HUES64 (cell line): Measurements from ENCODE around the gene MOB3A.
"Not testable (repeated sequence)": the region's sequence is repeated elsewhere in the genome, so short reads cannot be mapped to it uniquely, and the experiment has no call there.

Source experiments
- H3K27ac ChIP-seq: 2 replicates; pipeline ENCODE4 v1.7.0; 2013; ENCODE audit warnings: low read depth, low read length, inconsistent platforms
- H3K27me3 ChIP-seq: 2 replicates; pipeline ENCODE4 v1.6.1; 2013; ENCODE audit warnings: mild to moderate bottlenecking, low read length; ENCODE audit not compliant: insufficient read depth
- H3K36me3 ChIP-seq: 2 replicates; pipeline ENCODE4 v1.6.1; 2013; ENCODE audit warnings: mild to moderate bottlenecking, low read length; ENCODE audit not compliant: insufficient read depth
- H3K4me1 ChIP-seq: 2 replicates; pipeline ENCODE4 v1.6.1; 2013; ENCODE audit warnings: mild to moderate bottlenecking, low read length, moderate library complexity; ENCODE audit not compliant: insufficient read depth
- H3K4me3 ChIP-seq: 2 replicates; pipeline ENCODE4 v1.5.1; 2013; ENCODE audit warnings: mild to moderate bottlenecking, low read length, moderate library complexity
- H3K9ac ChIP-seq: 2 replicates; pipeline ENCODE4 v1.6.1; 2013; ENCODE audit warnings: mild to moderate bottlenecking, low read depth, low read length
- H3K9me3 ChIP-seq: 2 replicates; pipeline ENCODE4 v1.6.1; 2013; ENCODE audit warnings: low read depth, low read length; ENCODE audit not compliant: insufficient read depth
- WGBS: fragments of 150-250, 120-280 bp; methylation state at CpG from one replicate; pipeline ENCODE4 v1.1.7; 2013; ENCODE audit warnings: missing lambda C conversion rate; 5-methylcytosine and 5-hydroxymethylcytosine counted together

The MOB3A gene

DNA sequence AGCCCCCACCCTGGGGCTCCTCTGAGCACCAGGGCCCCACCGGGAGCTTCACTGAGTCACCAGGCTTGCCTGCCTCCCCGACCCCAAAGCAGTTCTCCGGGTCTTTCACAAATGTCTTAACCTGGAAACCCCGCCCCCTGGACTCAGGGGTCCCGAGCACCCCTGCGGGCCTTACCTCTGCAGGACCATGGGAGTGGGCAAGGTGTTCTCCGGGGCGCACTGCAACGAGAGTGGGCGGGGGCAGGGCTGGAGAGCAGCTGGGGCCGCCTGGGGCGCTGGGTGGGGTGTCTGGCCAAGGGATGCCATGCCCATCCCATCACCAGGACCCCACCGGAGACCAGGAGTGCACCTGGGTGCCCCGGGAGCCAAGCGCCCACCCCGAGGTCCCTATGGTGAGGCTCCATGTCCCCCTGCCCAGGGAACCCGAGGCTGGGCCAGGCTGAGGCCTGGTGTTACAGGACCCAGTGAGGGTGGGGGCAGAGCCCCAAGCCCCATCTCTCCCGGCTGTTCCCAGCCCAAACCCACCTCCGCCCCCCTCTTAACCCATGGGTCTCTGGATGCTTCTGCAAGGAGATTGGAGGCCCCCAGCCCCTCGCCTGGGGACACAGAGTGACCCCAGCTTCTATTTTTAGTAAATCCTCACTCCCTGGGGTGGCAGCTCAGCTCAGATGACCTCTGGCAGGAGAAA lies 56.0 kb downstream of the MOB3A start:
- 96% methylated on average over 20 of the region's 20 CpGs for WGBS
- Histone ChIP-seq H3K9me3 (no peaks in the 10 kb centered on the region), H3K27ac (no peak overlapping the region), H3K27me3 (no peaks in the 10 kb centered on the region), H3K9ac (no peak overlapping the region), H3K4me3 (no peak overlapping the region), H3K4me1 (peaks cover 13% of the 10 kb centered on the region), H3K36me3 (peaks cover 42% of the 10 kb centered on the region)

DNA sequence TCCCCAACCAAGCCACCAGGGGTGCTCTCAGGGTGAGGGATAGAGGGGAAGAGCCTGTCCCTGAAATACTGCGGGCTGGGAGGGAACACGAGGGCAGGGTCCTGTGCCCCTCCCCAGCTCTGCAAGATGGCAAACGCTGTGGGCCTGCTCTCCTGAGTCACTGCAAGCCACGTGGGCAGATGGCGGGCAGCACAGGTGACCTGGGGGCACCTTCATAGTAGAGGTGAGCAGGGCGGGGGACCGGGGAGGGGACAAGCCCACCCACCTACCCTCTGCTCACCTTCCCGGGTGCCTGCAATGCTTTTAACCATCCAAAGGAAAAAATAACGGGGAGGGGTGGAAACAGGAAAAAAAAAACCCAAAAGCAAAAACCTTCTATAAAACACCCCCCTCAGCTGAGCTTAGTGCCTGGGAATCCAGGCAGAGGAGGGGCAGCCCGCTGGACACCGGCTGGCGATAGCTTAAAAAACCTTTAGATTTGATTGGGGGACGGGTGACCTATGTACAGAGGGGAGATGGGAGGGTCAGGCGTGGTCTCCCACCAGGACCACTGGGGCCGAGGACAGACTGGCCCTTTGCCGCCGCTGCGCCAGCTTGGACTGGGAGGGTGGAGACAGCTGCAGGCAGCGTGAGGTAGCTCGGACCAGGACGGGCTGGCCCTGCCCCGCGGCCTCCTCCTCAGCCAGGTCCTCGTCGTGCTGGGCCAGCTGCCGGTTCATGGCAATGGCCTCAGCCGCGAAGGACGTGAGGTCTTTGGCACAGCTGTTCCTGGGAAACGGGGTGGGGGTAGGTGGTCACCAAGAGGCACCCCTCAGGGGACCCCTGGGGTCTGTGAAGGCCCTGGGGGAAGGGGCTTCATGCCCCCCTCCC lies 56.8 kb downstream of the MOB3A start:
- no peaks in the 10 kb centered on the region for H3K27me3 ChIP-seq
- no peak overlapping the region for H3K27ac ChIP-seq
- H3K4me1 ChIP-seq: peaks cover 13% of the 10 kb centered on the region
- 93% methylated on average over 28 of the region's 30 CpGs for WGBS
- no peaks in the 10 kb centered on the region for H3K9me3 ChIP-seq
- H3K36me3 ChIP-seq: peaks cover 35% of the 10 kb centered on the region
- H3K4me3 ChIP-seq: no peak overlapping the region
- no peak overlapping the region for H3K9ac ChIP-seq

DNA sequence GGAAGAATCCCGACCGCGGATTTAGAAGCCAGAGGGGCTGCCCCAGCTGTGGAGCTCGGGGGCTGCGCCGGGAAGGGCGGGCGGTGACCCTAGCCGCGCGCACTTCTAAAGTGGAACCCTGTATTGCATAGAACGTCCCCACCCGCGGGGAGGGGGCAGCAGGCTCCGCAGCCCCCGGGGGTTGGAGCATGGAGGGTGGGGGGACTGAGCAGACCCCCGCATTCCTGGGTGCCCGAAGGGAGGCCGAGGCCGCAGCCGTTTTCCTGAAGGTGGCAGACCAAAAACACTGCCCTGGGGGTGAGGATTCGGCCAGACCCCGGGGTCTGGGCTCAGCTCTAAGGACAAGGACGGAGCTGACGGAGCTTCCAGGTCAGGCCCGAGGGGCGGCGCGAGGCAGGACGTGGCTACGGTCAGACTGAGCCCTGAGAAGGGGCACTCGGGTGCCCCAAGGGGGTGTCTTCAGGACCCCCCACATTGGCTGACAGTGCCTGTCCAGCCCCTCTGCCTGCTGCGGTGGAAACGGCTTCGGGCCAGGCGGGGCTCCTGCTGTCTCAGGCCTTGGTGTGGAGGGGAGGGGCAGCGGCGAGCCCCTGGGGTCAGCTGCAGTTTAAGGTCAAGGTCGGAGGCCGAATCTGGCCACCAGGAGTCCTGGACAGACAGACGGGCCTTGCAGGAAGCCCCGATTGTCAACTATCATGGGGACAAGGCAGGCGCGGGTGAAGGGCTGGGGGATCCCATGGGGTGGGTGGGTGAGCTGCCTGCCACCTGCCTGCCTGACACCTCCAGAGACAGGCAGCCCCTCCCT lies 57.6 kb downstream of the MOB3A start:
- H3K36me3 ChIP-seq: peaks cover 34% of the 10 kb centered on the region
- H3K4me3 ChIP-seq: no peak overlapping the region
- H3K4me1 ChIP-seq: peaks cover 13% of the 10 kb centered on the region
- H3K9ac ChIP-seq: no peak overlapping the region
- H3K27ac ChIP-seq: no peak overlapping the region
- H3K9me3 ChIP-seq: no peaks in the 10 kb centered on the region
- no peaks in the 10 kb centered on the region for H3K27me3 ChIP-seq
- 94% methylated on average over 42 of the region's 44 CpGs for WGBS

DNA sequence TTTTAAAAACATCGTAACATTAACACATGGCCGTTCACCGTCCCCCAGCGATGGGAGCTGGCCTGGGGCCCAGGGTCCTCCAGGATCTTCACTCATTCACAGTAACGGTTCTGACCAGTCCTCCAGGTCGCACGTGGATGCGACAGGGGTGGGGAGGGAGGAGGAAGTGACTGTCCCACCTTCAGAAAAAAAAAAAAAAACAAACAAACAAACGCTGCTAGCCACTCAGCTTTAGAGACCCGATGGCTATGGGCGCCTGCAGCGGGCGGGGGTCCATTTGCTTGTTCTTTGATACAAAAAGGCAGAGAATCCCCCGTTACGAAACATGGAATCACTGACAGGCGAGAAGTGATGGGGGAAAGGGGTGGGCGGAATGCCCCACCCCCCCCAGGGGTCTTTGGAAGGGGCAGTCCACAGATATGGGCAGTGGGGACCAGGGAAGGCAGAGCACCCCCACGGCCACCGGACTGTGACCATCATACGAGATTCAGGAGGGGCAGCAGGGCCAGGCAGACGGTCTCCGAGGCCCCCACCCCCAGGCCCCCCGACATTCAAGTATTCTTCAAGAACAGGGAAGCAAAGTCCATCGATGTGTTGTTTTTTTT lies 58.4 kb downstream of the MOB3A start:
- no peak overlapping the region for H3K4me3 ChIP-seq
- H3K9me3 ChIP-seq: no peaks in the 10 kb centered on the region
- H3K27me3 ChIP-seq: no peaks in the 10 kb centered on the region
- 94% methylated on average over 21 of the region's 24 CpGs for WGBS
- H3K9ac ChIP-seq: no peak overlapping the region
- H3K27ac ChIP-seq: no peak overlapping the region
- H3K4me1 ChIP-seq: peaks cover 11% of the 10 kb centered on the region
- peaks cover 34% of the 10 kb centered on the region for H3K36me3 ChIP-seq

DNA sequence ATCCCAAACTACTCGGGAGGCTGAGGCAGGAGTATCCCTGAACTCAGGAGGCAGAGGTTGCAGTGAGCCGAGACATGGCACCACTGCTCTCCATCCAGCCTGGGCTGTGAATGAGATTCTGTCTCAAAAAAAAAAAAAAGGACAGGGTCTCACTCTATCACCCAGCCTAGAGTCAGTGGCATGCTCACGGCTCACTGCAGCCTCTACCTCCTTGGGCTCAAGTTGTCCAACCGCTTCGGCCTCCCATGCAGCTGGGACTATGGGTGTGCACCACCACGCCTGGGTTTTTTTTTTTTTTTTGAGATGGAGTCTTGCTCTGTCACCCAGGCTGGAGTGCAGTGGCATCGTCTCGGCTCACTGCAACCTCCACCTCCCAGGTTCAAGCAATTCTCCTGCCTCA lies 59.7 kb downstream of the MOB3A start:
- Histone ChIP-seq H3K4me1 (0 out of 2 replicates have a peak, but pooled peaks cover 1% of the 10 kb centered on the region), H3K9me3 (no peaks in the 10 kb centered on the region), H3K9ac (no peak overlapping the region), H3K36me3 (peaks cover 31% of the 10 kb centered on the region), H3K27ac (no peak overlapping the region), H3K27me3 (no peaks in the 10 kb centered on the region), H3K4me3 (no peak overlapping the region)
- 95% methylated on average over 7 of the region's 8 CpGs for WGBS

DNA sequence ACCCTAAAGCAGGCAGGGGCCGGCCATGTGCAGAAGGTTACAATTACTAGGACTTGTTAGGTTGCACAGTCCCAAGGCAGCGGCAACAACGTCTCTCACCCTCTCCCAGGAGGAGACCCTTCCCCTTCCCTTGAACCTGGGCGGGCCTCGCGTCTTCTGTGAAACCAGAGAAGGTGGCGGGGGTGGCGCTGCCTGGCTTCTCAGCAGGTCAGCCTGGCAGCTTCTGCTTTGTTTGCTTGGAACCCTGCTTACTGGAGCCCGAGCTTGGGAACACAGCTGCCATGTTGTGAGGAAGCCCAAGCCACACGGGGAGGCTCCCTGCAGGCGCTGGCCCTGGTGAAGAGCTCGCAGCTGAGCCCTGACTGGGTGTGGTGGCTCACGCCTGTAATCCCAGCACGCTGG lies 60.5 kb downstream of the MOB3A start:
- H3K9me3 ChIP-seq: no peaks in the 10 kb centered on the region
- peaks cover 23% of the 10 kb centered on the region for H3K36me3 ChIP-seq
- no peak overlapping the region for H3K4me3 ChIP-seq
- no peaks in the 10 kb centered on the region for H3K4me1 ChIP-seq
- no peaks in the 10 kb centered on the region for H3K27me3 ChIP-seq
- 87% methylated on average over 14 of the region's 14 CpGs for WGBS
- H3K27ac ChIP-seq: peak overlapping the region; percentile 52; the same call in 1 of the 2 replicates
- H3K9ac ChIP-seq: no peak overlapping the region

DNA sequence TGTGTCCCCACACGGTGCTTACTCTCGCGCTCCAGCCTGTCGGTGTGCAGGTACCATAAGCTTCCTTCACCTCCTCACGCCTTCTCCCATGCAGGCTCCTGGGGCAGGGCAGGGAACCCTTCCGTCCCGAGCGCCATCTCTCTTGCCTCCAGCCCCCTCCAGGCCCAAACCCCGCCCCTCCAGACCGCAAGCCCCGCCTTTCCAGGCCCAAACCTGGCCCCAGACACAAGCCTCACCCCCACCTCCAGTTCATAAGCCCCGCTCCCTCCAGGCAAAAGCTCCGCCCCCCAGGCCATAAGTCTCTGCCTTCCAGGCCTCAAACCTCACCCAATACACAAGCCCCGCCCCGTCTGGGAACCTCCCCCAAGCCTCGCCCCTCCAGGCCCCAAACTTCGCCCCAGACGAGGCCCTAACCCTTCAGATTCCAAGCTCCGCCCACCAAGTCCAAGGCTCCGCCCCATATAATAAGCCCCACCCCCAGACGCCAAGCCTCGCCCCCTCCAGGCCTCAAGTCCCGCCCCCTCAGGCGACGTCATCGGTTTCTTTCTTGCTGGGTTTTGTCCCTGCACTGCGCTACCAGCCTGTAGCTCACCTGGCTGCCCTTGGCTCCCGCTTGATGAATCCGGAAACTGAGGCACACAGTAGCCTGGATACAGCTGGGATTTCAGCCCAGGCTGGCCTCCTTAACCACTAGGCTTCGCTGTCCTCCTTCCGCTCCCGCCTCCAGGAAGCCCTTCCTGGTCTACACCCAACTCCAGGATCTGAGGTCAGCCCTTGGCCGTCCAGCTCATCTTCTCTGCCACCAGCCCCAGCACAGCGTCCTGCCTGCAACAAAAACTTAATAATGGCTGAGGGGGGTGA lies 61.2 kb downstream of the MOB3A start:
- no peaks in the 10 kb centered on the region for H3K4me1 ChIP-seq
- peak overlapping the region; percentile 52; the same call in 1 of the 2 replicates for H3K27ac ChIP-seq
- peaks cover 16% of the 10 kb centered on the region; the same call in 1 of the 2 replicates for H3K36me3 ChIP-seq
- WGBS: 78% methylated on average over 33 of the region's 34 CpGs
- H3K27me3 ChIP-seq: no peaks in the 10 kb centered on the region
- H3K9ac ChIP-seq: no peak overlapping the region
- no peaks in the 10 kb centered on the region for H3K9me3 ChIP-seq
- H3K4me3 ChIP-seq: no peak overlapping the region

DNA sequence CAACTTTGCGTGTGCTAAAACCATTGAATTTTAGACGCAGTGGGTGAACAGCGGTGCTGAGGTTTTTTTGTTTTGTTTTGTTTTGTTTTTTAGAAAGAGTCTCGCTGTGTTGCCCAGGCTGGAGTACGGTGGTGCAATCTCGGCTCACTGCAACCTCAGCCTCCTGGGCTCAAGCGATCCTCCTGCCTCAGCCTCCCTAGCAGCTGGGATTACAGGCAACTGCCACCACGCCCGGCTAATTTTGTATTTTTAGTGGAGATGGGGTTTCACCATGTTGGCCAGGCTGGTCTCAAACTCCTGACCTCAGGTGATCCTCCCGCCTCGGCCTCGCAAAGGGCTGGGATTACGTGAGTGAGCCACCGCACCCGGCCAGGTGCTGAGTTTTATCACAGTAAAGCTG lies 61.9 kb downstream of the MOB3A start:
- H3K27ac ChIP-seq, H3K4me3 ChIP-seq, H3K9ac ChIP-seq, H3K9me3 ChIP-seq, H3K36me3 ChIP-seq, H3K4me1 ChIP-seq, H3K27me3 ChIP-seq: not testable (repeated sequence)
- WGBS: 96% methylated on average over 15 of the region's 15 CpGs

DNA sequence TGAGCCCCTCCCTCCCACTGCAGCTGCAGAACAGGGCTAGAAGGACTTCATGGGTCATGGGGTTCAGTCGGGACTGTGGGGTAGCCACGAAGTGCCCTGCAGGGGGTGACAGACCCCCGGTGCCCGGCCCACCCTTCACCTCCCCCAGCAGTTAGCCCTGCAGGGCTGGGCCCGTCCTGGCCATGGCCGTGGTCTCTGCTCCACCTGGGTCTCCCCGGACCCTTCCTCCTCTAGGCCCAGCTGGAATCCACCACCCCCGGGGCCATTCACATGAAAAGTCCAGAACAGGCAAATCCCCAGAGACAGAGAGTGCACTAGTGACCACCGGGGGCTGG lies 62.3 kb downstream of the MOB3A start:
- 75% methylated on average over 9 of the region's 9 CpGs for WGBS
- H3K27me3 ChIP-seq: no peaks in the 10 kb centered on the region
- H3K9ac ChIP-seq: no peak overlapping the region
- H3K9me3 ChIP-seq: no peaks in the 10 kb centered on the region
- 0 out of 2 replicates have a peak, but pooled peaks cover 5% of the 10 kb centered on the region for H3K36me3 ChIP-seq
- no peak overlapping the region for H3K4me3 ChIP-seq
- H3K27ac ChIP-seq: no peak overlapping the region
- H3K4me1 ChIP-seq: no peaks in the 10 kb centered on the region

DNA sequence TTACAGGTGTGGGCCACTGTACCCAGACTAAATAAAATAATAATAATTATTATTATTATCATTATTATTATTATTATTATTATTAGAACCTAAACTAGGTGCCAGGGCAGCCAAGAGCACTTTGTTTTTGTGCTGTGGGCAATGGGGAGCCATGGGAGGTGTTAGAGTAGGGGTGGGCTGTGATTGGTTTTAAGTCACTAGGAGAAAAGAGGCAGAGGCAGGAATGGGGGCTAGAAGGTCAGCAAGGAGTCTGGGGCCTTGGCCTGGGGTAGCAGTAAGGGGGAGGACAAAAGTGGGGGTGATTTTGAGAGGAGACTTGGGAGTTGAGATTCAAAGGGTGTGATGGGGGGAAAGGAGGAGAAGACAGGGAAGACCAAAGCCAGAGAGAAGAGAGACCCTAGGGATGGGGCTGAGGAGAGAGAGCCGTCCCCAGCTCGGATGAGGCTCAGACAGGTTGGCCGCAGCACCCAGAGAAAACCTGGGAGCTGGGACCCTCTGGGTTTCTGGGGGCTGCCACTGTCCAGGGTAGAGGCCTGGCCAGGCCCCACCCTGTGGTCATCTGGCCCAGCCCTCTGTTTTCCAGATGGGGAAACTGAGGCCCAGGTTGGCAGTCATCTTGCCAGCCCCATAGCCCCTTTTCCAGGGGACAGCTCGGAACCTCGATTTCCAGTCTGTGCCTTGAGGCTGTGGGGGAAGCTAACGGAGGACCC lies 62.9 kb downstream of the MOB3A start:
- no peaks in the 10 kb centered on the region for H3K27me3 ChIP-seq
- 0 out of 2 replicates have a peak, but pooled peaks cover 2% of the 10 kb centered on the region for H3K4me1 ChIP-seq
- no peak overlapping the region for H3K27ac ChIP-seq
- no peak overlapping the region for H3K4me3 ChIP-seq
- H3K9ac ChIP-seq: no peak overlapping the region
- no peaks in the 10 kb centered on the region for H3K9me3 ChIP-seq
- WGBS: 94% methylated on average over 6 of the region's 6 CpGs
- 0 out of 2 replicates have a peak, but pooled peaks cover under 1% of the 10 kb centered on the region for H3K36me3 ChIP-seq
